WTC11 (cell line): ENCODE measurements around the gene ZXDC. TPM values are rescaled to one million over a fixed set of nuclear protein-coding genes. Genes with fewer than 3 reads are reported as not detected.

Source experiments
- ARID4B ChIP-seq: sonication (generic); formaldehyde crosslinking; IDR thresholded peaks from 2 replicates; pipeline ENCODE4 v1.8.0; 2023; ENCODE audit warnings: missing genetic modification reagents, mild to moderate bottlenecking, borderline replicate concordance
- ATF6 ChIP-seq: sonication (generic); formaldehyde crosslinking; IDR thresholded peaks from 2 replicates; pipeline ENCODE4 v1.8.1; 2023; ENCODE audit warnings: mild to moderate bottlenecking, missing genetic modification reagents
- CDX4 ChIP-seq: fragments of 250-450 bp; sonication (Bioruptor Pico); IDR thresholded peaks from 2 replicates; pipeline ENCODE4 v1.9.0; 2021; ENCODE audit warnings: moderate library complexity, mild to moderate bottlenecking, inconsistent platforms, borderline replicate concordance
- E2F1 ChIP-seq: sonication (generic); formaldehyde crosslinking; IDR thresholded peaks from 2 replicates; pipeline ENCODE4 v1.8.0; 2022; ENCODE audit warnings: mild to moderate bottlenecking, missing genetic modification reagents
- ESRRA ChIP-seq: sonication (generic); formaldehyde crosslinking; IDR thresholded peaks from 2 replicates; pipeline ENCODE4 v1.8.1; 2022; ENCODE audit warnings: mild to moderate bottlenecking, missing genetic modification reagents, borderline replicate concordance
- FOXP1 ChIP-seq: sonication (generic); formaldehyde crosslinking; IDR thresholded peaks from 2 replicates; pipeline ENCODE4 v1.8.0; 2022; ENCODE audit warnings: missing genetic modification reagents, mild to moderate bottlenecking, moderate library complexity, borderline replicate concordance
- FOXP4 ChIP-seq: sonication (generic); formaldehyde crosslinking; IDR thresholded peaks from 2 replicates; pipeline ENCODE4 v1.8.0; 2022; ENCODE audit warnings: mild to moderate bottlenecking, missing genetic modification reagents
- GABPB1 ChIP-seq: sonication (generic); formaldehyde crosslinking; IDR thresholded peaks from 2 replicates; pipeline ENCODE4 v1.8.1; 2023; ENCODE audit warnings: mild to moderate bottlenecking, missing genetic modification reagents
- IRF1 ChIP-seq: sonication (generic); formaldehyde crosslinking; IDR thresholded peaks from 2 replicates; pipeline ENCODE4 v1.8.0; 2023; ENCODE audit warnings: missing genetic modification reagents
- MLX ChIP-seq: sonication (generic); formaldehyde crosslinking; IDR thresholded peaks from 2 replicates; pipeline ENCODE4 v1.8.1; 2023; ENCODE audit warnings: mild to moderate bottlenecking, missing genetic modification reagents, moderate library complexity
- NR3C1 ChIP-seq: sonication (generic); formaldehyde crosslinking; conservative IDR thresholded peaks from 2 replicates; pipeline ENCODE4 v1.8.1; 2023; ENCODE audit warnings: low read depth, mild to moderate bottlenecking, missing genetic modification reagents
- PREB ChIP-seq: sonication (generic); formaldehyde crosslinking; IDR thresholded peaks from 2 replicates; pipeline ENCODE4 v1.8.1; 2022; ENCODE audit warnings: mild to moderate bottlenecking, missing genetic modification reagents, moderate library complexity, borderline replicate concordance
- RORB ChIP-seq: fragments of 250-450 bp; sonication (Bioruptor Pico); IDR thresholded peaks from 2 replicates; pipeline ENCODE4 v1.9.0; 2021; ENCODE audit warnings: mild to moderate bottlenecking
- SMAD4 ChIP-seq: sonication (generic); formaldehyde crosslinking; IDR thresholded peaks from 2 replicates; pipeline ENCODE4 v1.8.0; 2022; ENCODE audit warnings: mild to moderate bottlenecking, missing genetic modification reagents
- USF1 ChIP-seq: sonication (generic); formaldehyde crosslinking; IDR thresholded peaks from 2 replicates; pipeline ENCODE4 v1.8.0; 2022; ENCODE audit warnings: mild to moderate bottlenecking, missing genetic modification reagents
- ZBTB43 ChIP-seq: sonication (generic); formaldehyde crosslinking; IDR thresholded peaks from 2 replicates; pipeline ENCODE4 v1.8.1; 2023; ENCODE audit warnings: mild to moderate bottlenecking, missing genetic modification reagents
- ZNF121 ChIP-seq: sonication (generic); formaldehyde crosslinking; IDR thresholded peaks from 2 replicates; pipeline ENCODE4 v1.8.0; 2023; ENCODE audit warnings: missing genetic modification reagents
- ZNF263 ChIP-seq: sonication (generic); formaldehyde crosslinking; IDR thresholded peaks from 2 replicates; pipeline ENCODE4 v1.8.1; 2022; ENCODE audit warnings: low read depth, mild to moderate bottlenecking, moderate library complexity, missing genetic modification reagents
- ZNF317 ChIP-seq: sonication (generic); formaldehyde crosslinking; IDR thresholded peaks from 2 replicates; pipeline ENCODE4 v1.8.1; 2023; ENCODE audit warnings: low read depth, mild to moderate bottlenecking, moderate library complexity, missing genetic modification reagents, borderline replicate concordance
- ZNF416 ChIP-seq: fragments of 250-450 bp; sonication (Bioruptor Pico); IDR thresholded peaks from 2 replicates; pipeline ENCODE4 v1.9.0; 2021; ENCODE audit warnings: mild to moderate bottlenecking, inconsistent platforms
- ZSCAN18 ChIP-seq: fragments of 250-450 bp; sonication (Bioruptor Pico); IDR thresholded peaks from 2 replicates; pipeline ENCODE4 v2.1.2; 2022; ENCODE audit warnings: mild to moderate bottlenecking, moderate library complexity
- total RNA-seq: library from RNA; stranded (reverse); gene quantifications from 3 replicates; pipeline ENCODE4 v1.2.3, GENCODE V29; 2021

Gene ZXDC
- total RNA-seq, 1 experiment from 2014 or later, result 34.7 TPM

GRCh38 chr3:126389112-126389793 lies 86.4 kb downstream of the ZXDC start (continued):
- TF ChIP-seq ZBTB43 (0 out of 2 replicates have a peak, but pooled peaks have one; percentile 33), ZNF416 (CRISPR knock-in tag) (no peak), ESRRA (CRISPR knock-in tag) (no peak), FOXP1 (CRISPR knock-in tag) (0 out of 2 replicates have a peak, but pooled peaks have one; percentile 46), FOXP4 (peak; percentile 64), CDX4 (CRISPR knock-in tag) (no peak), ZNF317 (CRISPR knock-in tag) (no peak), GABPB1 (CRISPR knock-in tag) (peak; percentile 83; the same call in 1 of the 2 replicates), NR3C1 (CRISPR knock-in tag) (no peak), USF1 (no peak), ZSCAN18 (no peak), PREB (CRISPR knock-in tag) (no peak), ATF6 (CRISPR knock-in tag) (no peak), ZNF263 (CRISPR knock-in tag) (no peak), E2F1 (no peak), RORB (CRISPR knock-in tag) (no peak), IRF1 (no peak), ZNF121 (peak; percentile 5; the same call in 1 of the 2 replicates), ARID4B (no peak), SMAD4 (CRISPR knock-in tag) (no peak), MLX (no peak)
